Measurements from ENCODE around the gene UAP1L1.

Gene UAP1L1

GRCh38 chr9:137035507-137035834 is 41.8 kb upstream of the UAP1L1 start:
- Histone ChIP-seq H3K9me3 (no peaks in the 10 kb centered on the region), H3K36me3 (replicated peaks) (peaks cover 12% of the 10 kb centered on the region; the same call in 1 of the 2 replicates), H3K4me3 (no peak overlapping the region), H3K4me1 (no peaks in the 10 kb centered on the region), H3K27me3 (ENCODE audit: low read depth) (peaks cover 6% of the 10 kb centered on the region; the same call in 1 of the 2 replicates)
- in situ Hi-C loops (cut with MboI; ENCODE audit: low sequenced_read_pairs): loop anchor here (10.0 kb wide), 1 partner anchor 251 kb away; no protein-coding TSS in a partner anchor
- DNase-seq (ENCODE audit: low spot score in 2 of 2): no peak

GRCh38 chr9:137035937-137036336 is 41.4 kb upstream of the UAP1L1 start:
- H3K4me3 ChIP-seq: no peak overlapping the region
- H3K4me1 ChIP-seq: no peaks in the 10 kb centered on the region
- no peak for DNase-seq (ENCODE audit: low spot score in 2 of 2)
- in situ Hi-C loops (cut with MboI; ENCODE audit: low sequenced_read_pairs): loop anchor here (10.0 kb wide), 1 partner anchor 251 kb away; no protein-coding TSS in a partner anchor
- H3K9me3 ChIP-seq: no peaks in the 10 kb centered on the region
- H3K27me3 ChIP-seq (ENCODE audit: low read depth): peaks cover 6% of the 10 kb centered on the region; the same call in 1 of the 2 replicates
- peaks cover 12% of the 10 kb centered on the region; the same call in 1 of the 2 replicates for H3K36me3 ChIP-seq (replicated peaks)

GRCh38 chr9:137037035-137037434 is 40.3 kb upstream of the UAP1L1 start:
- Histone ChIP-seq H3K9me3 (no peaks in the 10 kb centered on the region), H3K4me3 (no peak overlapping the region), H3K27me3 (ENCODE audit: low read depth) (peaks cover 6% of the 10 kb centered on the region; the same call in 1 of the 2 replicates), H3K36me3 (replicated peaks) (peaks cover 12% of the 10 kb centered on the region; the same call in 1 of the 2 replicates), H3K4me1 (no peaks in the 10 kb centered on the region)
- no peak for DNase-seq (ENCODE audit: low spot score in 2 of 2)
- in situ Hi-C loops (cut with MboI; ENCODE audit: low sequenced_read_pairs): loop anchor here (10.0 kb wide), 1 partner anchor 252 kb away; no protein-coding TSS in a partner anchor

- no peaks in the 10 kb centered on the region for H3K9me3 ChIP-seq
- no peak for DNase-seq (ENCODE audit: low spot score in 2 of 2)
- H3K36me3 ChIP-seq (replicated peaks): peaks cover 12% of the 10 kb centered on the region; the same call in 1 of the 2 replicates
- peaks cover 6% of the 10 kb centered on the region; the same call in 1 of the 2 replicates for H3K27me3 ChIP-seq (ENCODE audit: low read depth)
- no peaks in the 10 kb centered on the region for H3K4me1 ChIP-seq
- H3K4me3 ChIP-seq: no peak overlapping the region
- in situ Hi-C loops (cut with MboI; ENCODE audit: low sequenced_read_pairs): loop anchor here (10.0 kb wide), 1 partner anchor 253 kb away; no protein-coding TSS in a partner anchor
Observed at GRCh38 chr9:137037483-137037882, 39.8 kb upstream of the UAP1L1 start.

- H3K9me3 ChIP-seq: no peaks in the 10 kb centered on the region
- no peak for DNase-seq (ENCODE audit: low spot score in 2 of 2)
- in situ Hi-C loops (cut with MboI; ENCODE audit: low sequenced_read_pairs): loop anchor here (10.0 kb wide), 1 partner anchor 254 kb away; no protein-coding TSS in a partner anchor
- H3K27me3 ChIP-seq (ENCODE audit: low read depth): peaks cover 6% of the 10 kb centered on the region; the same call in 1 of the 2 replicates
- H3K36me3 ChIP-seq (replicated peaks): peaks cover 12% of the 10 kb centered on the region; the same call in 1 of the 2 replicates
- H3K4me3 ChIP-seq: no peak overlapping the region
- H3K4me1 ChIP-seq: no peaks in the 10 kb centered on the region
Observed at GRCh38 chr9:137038916-137039315, 38.4 kb upstream of the UAP1L1 start.

GRCh38 chr9:137039611-137040366 is 37.5 kb upstream of the UAP1L1 start:
- Histone ChIP-seq H3K4me1 (no peaks in the 10 kb centered on the region; the same call in 1 of the 2 replicates), H3K9me3 (no peaks in the 10 kb centered on the region), H3K27me3 (ENCODE audit: low read depth) (peaks cover 3% of the 10 kb centered on the region; the same call in 1 of the 2 replicates), H3K36me3 (replicated peaks) (peaks cover 12% of the 10 kb centered on the region; the same call in 1 of the 2 replicates), H3K4me3 (no peak overlapping the region)
- DNase-seq (ENCODE audit: low spot score in 2 of 2): no peak
- in situ Hi-C loops (cut with MboI; ENCODE audit: low sequenced_read_pairs): loop anchor here (10.0 kb wide), 1 partner anchor 255 kb away; no protein-coding TSS in a partner anchor

GRCh38 chr9:137040568-137040967 is 36.7 kb upstream of the UAP1L1 start:
- H3K4me1 ChIP-seq: no peaks in the 10 kb centered on the region; the same call in 1 of the 2 replicates
- no peak overlapping the region for H3K4me3 ChIP-seq
- peaks cover 12% of the 10 kb centered on the region; the same call in 1 of the 2 replicates for H3K36me3 ChIP-seq (replicated peaks)
- no peak for DNase-seq (ENCODE audit: low spot score in 2 of 2)
- no peaks in the 10 kb centered on the region for H3K27me3 ChIP-seq (ENCODE audit: low read depth)
- no peaks in the 10 kb centered on the region for H3K9me3 ChIP-seq
- in situ Hi-C loops (cut with MboI; ENCODE audit: low sequenced_read_pairs): no loop called here

GRCh38 chr9:137041124-137041523 is 36.2 kb upstream of the UAP1L1 start:
- Histone ChIP-seq H3K4me3 (no peak overlapping the region), H3K36me3 (replicated peaks) (peaks cover 12% of the 10 kb centered on the region; the same call in 1 of the 2 replicates), H3K27me3 (ENCODE audit: low read depth) (no peaks in the 10 kb centered on the region), H3K4me1 (no peaks in the 10 kb centered on the region; the same call in 1 of the 2 replicates), H3K9me3 (no peaks in the 10 kb centered on the region)
- in situ Hi-C loops (cut with MboI; ENCODE audit: low sequenced_read_pairs): no loop called here
- no peak for DNase-seq (ENCODE audit: low spot score in 2 of 2)

GRCh38 chr9:137042751-137043727 is 34.3 kb upstream of the UAP1L1 start:
- in situ Hi-C loops (cut with MboI; ENCODE audit: low sequenced_read_pairs): no loop called here
- Histone ChIP-seq H3K4me3 (no peak overlapping the region), H3K36me3 (replicated peaks) (peaks cover 12% of the 10 kb centered on the region; the same call in 1 of the 2 replicates), H3K9me3 (no peaks in the 10 kb centered on the region), H3K27me3 (ENCODE audit: low read depth) (no peaks in the 10 kb centered on the region), H3K4me1 (no peaks in the 10 kb centered on the region; the same call in 1 of the 2 replicates)
- DNase-seq (ENCODE audit: low spot score in 2 of 2): no peak

- Histone ChIP-seq H3K4me1 (no peaks in the 10 kb centered on the region; the same call in 1 of the 2 replicates), H3K27me3 (ENCODE audit: low read depth) (peaks cover 2% of the 10 kb centered on the region), H3K36me3 (replicated peaks) (peaks cover 7% of the 10 kb centered on the region; the same call in 1 of the 2 replicates), H3K9me3 (no peaks in the 10 kb centered on the region), H3K4me3 (no peak overlapping the region)
- in situ Hi-C loops (cut with MboI; ENCODE audit: low sequenced_read_pairs): no loop called here
- no peak for DNase-seq (ENCODE audit: low spot score in 2 of 2)
Observed at GRCh38 chr9:137044037-137044436, 33.3 kb upstream of the UAP1L1 start.

GRCh38 chr9:137044502-137045177 is 32.7 kb upstream of the UAP1L1 start:
- in situ Hi-C loops (cut with MboI; ENCODE audit: low sequenced_read_pairs): no loop called here
- H3K36me3 ChIP-seq (replicated peaks): peaks cover 3% of the 10 kb centered on the region; the same call in 1 of the 2 replicates
- DNase-seq (ENCODE audit: low spot score in 2 of 2): no peak
- H3K4me1 ChIP-seq: no peaks in the 10 kb centered on the region; the same call in 1 of the 2 replicates
- peaks cover 8% of the 10 kb centered on the region for H3K27me3 ChIP-seq (ENCODE audit: low read depth)
- H3K4me3 ChIP-seq: peak overlapping the region; percentile 49
- no peaks in the 10 kb centered on the region for H3K9me3 ChIP-seq

- in situ Hi-C loops (cut with MboI; ENCODE audit: low sequenced_read_pairs): no loop called here
- Histone ChIP-seq H3K9me3 (no peaks in the 10 kb centered on the region), H3K4me1 (no peaks in the 10 kb centered on the region; the same call in 1 of the 2 replicates), H3K4me3 (peak overlapping the region; percentile 49), H3K36me3 (replicated peaks) (no peaks in the 10 kb centered on the region), H3K27me3 (ENCODE audit: low read depth) (peaks cover 13% of the 10 kb centered on the region)
- DNase-seq (ENCODE audit: low spot score in 2 of 2): peak in 1 of 2 experiments; percentile 63
Observed at GRCh38 chr9:137045294-137046087, 31.8 kb upstream of the UAP1L1 start.
